CD1c-positive myeloid dendritic cell (primary cell): Measurements from ENCODE around the gene EVPLL.
"Not testable (repeated sequence)": the region's sequence is repeated elsewhere in the genome, so short reads cannot be mapped to it uniquely, and the experiment has no call there.

Experiments used
- DNase-seq: peaks from one replicate; pipeline ENCODE4 v3.0.0-alpha.2; 2016; ENCODE audit errors: extremely low spot score

EVPLL gene

GRCh38 chr17:18379246-18380146, 1.9 kb downstream of the EVPLL start:
- DNase-seq: no peak

DNA sequence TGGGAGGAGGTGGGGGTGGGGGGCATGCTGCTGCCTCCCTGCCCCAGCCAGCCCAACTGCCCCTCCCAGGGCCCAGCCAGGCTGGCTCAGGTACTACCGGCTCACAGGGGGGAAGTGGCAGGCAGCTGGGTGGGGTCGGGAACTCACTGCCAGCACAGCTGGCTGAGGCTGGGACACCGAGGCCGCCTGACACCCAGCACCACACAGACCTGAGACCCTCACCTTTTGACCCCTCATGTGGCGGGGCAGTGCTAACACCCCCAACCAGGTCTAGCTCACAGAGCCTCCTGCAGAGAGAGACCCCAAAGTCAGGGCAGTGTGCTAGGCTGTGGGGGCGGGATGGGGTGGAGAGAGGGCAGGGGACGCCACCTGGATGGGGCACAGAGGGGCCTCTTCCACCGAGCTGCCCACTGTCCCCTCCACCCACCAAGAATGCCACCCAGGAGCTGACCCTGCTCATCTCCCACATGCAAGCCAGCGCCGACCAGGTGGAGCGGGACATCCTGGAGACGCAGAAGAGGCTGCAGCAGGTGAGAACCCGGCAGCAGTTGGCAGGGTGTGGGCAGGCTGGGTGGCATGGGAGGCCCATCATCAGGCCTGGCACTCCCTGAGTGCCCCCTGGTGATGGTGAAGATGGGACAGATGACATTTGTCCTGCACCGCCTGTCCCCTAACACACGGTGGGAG, 3.0 kb downstream of the EVPLL start:
- DNase-seq: no peak

- DNase-seq: no peak
Observed at GRCh38 chr17:18381158-18381952, 3.8 kb downstream of the EVPLL start.

DNA sequence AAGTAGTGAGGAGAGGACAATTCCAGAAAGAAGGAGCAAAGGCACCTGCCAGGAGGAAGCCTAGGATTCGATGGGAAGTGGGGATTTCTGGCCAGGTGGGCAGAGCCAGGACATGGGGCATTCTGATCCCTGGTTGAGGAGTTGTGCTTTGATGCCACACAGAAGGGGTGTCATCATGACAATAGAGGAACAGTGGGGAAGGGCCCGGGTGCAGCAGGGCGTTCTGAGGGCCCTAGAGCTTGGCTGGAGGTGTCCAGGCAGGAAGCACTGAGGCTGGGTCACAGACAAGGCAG, 4.3 kb downstream of the EVPLL start:
- no peak for DNase-seq

DNA sequence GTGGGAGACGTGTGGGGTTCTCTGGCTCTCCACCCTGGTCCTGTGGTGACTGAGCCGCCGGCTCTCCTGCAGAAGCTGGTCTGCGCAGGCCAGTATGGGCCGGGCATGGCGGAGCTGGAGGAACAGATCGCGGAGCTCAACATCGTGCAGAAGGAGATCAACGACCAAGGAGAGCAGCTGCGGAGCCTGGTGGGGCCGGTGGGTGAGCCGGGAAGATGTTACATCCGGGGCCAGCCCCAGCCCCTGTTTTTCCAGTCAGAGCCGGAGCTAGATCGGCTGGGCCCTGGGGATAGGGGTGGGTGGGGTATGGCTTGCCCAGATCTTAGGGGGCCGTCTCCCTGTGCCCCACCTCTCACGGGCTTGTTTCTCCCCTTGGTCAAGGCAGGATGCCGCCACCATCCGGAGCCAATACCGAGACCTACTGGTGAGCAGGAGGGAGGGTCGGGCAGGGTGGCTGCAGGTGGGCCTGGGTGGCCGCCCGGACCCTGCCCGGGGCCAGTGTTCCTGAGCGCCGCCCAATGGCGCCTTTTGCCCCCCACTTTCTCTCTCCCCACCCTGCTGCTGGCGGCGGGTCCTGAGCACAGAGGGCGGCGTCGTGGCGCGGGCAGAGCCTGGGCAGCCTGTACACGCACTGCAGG, 5.0 kb downstream of the EVPLL start:
- no peak for DNase-seq

- DNase-seq: not testable (repeated sequence)
Observed at GRCh38 chr17:18383079-18383481, 5.5 kb downstream of the EVPLL start.

- DNase-seq: not testable (repeated sequence)
Observed at GRCh38 chr17:18384271-18384670, 6.7 kb downstream of the EVPLL start.

DNA sequence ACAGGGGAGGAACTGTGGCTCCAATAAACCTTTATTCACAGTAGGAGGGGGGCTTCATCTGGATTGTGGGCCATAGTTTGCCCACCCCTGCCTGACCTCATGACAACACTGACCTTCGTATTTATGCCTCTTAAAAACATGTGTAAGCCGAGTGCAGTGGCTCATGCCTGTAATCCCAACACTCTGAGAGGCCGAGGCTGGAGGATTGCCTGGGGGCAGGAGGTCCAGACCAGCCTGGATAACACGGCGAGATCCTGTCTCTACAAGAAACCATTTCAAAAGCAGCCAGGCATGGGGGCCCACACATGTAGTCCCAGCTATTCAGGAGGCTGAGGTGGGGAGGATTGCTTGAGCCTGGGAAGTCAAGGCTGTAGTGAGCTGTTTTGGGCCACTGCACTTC, 10.0 kb downstream of the EVPLL start:
- DNase-seq: not testable (repeated sequence)

- not testable (repeated sequence) for DNase-seq
Observed at GRCh38 chr17:18388266-18388665, 10.7 kb downstream of the EVPLL start.

GRCh38 chr17:18388728-18389127, 11.2 kb downstream of the EVPLL start:
- DNase-seq: not testable (repeated sequence)

- DNase-seq: not testable (repeated sequence)
Observed at GRCh38 chr17:18401872-18402590, 24.5 kb downstream of the EVPLL start.

DNA sequence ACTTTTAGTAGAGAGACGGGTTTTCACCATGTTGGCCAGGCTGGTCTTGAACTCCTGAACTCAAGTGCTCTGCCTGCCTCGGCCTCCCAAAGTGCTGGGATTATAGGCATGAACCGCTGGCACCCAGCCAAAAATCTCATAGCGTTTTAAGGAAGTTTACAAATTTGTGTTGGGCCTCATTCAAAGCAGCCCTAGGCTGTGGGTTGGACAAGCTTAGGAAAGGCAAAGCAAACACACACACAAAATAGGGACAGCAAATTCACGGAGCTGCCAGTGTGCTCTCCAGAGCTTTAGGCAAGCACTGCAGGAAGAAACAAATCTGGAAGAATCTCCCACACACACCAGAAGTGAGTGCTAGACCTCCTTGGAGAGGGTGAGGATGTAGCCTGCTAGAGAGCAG, 25.6 kb downstream of the EVPLL start:
- not testable (repeated sequence) for DNase-seq

- DNase-seq: not testable (repeated sequence)
Observed at GRCh38 chr17:18403604-18404003, 26.0 kb downstream of the EVPLL start.

GRCh38 chr17:18408906-18409305, 31.3 kb downstream of the EVPLL start:
- peak; percentile 30 for DNase-seq

DNA sequence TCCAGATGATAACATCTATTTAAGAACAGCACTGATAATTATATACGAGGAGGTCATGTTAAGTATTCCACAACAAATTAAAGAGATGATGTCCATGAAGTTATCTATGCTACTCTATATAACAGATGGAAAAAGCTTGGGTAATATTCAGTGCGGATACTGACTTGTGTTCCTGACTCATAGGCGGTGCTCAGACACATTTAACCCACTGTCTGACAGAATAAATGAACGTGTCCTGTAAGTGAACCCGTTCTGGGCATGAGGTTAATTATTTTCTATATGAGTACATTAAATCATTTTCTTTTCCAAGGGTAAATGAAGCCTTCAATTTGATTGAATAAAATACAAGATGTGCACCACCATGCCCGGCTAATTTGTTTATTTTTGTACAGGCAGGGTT, 31.7 kb downstream of the EVPLL start:
- DNase-seq: not testable (repeated sequence)

GRCh38 chr17:18410736-18411135, 33.2 kb downstream of the EVPLL start:
- DNase-seq: not testable (repeated sequence)

DNA sequence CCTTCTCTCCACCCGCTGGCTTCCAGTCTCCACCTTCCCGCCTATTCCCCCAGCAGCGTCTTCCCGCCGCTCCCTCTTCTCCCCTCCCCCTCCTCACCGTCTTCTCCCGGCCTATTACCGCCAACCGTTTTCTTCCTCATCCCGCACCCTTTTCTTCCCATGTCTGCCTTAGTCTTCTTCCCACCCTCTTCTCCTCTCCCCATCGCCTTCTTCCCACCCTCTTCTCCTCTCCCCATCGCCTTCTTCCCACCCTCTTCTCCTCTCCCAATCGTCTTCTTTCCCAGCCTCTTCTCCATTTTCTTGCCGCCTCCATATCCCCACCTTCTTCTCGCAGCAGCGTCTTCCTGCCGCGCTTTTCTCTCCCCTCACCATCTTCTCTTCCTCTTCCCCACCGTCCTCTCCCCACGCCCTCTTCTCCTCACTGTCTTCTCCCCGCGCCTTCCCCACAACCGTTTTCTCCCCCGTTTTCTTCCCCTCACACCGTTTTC, 33.8 kb downstream of the EVPLL start:
- not testable (repeated sequence) for DNase-seq

GRCh38 chr17:18412001-18412538, 34.5 kb downstream of the EVPLL start:
- not testable (repeated sequence) for DNase-seq

DNA sequence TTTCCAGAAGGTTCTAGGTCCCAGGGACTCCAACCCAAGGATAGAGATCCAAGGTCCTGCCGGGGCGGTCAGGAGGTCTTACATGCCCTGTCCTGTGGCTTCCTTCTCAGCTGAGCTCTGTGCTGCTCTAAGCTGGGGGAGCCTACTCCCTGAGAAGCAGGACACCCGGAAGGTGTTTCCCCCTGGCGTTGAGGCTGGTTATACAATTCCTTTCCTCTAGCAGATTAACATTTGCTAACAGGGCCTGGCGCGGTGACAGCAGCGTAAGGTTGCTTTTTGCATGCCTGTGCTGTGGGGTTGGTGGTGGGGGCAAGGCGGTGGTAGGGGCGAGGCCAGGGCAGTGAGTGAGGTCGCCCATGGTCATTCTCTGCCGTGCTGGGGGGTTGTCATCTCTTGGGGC, 43.9 kb downstream of the EVPLL start:
- DNase-seq: not testable (repeated sequence)

DNA sequence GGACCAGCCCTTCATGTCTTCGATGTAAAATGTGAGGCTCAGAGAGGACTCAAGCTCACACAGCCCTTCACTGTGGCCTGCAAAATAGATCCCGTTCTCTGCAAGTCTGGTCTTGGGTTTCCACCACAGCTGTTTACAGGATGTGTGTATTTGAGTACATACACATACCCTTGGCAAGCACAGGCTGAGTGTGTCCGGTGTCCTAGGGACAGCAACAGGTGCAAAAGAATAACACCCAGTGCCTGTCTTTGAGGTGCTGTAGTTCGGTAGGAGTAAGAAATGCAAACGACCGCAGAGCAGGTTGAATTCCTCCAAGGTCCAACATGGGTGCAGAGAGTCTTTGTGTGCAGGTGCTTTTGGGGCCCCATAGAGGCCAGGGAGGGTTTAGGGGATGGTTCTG, 44.9 kb downstream of the EVPLL start:
- not testable (repeated sequence) for DNase-seq

GRCh38 chr17:18423015-18423414, 45.4 kb downstream of the EVPLL start:
- not testable (repeated sequence) for DNase-seq
